ENCODE results near the gene CD1C.
"Not testable (repeated sequence)": the region's sequence is repeated elsewhere in the genome, so short reads cannot be mapped to it uniquely, and the experiment has no call there.

The CD1C gene

DNA sequence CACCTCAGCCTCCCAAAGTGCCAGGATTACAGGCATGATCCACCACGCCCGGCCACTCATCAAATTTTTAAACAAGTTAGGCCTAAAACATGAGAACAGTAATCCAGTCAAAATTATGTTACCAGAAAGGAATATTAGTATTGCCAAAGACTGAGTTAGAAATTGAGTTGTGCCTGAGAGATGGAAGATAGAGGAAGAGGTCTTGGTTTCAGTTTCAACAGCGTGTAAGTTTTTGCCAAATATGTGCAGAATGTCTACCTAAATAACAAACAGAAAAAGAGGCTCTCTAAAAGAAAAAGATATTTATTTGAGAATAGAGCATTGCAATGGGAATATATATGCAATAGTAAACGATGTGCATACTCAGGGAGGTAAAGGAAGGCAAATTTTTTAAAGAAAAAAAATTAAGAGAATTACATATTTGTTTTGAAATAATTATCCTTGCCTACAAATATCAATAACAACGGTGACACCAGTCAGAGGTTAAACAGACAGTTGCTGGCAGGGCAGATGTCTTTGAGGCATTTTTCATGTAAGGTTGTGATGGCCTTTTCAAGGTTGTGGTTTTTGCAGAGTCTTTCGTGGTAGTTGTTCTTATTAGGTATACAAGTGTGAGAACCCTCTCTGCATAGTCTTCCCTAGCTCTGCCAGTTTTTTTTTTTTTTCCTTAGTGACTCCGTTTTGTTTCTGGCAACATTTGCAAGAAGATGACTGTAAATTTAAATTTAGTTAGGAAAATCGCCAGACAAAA is 43.9 kb downstream of the CD1C start:
- Mint-ChIP-seq H3K27ac (no peak overlapping the region), H3K4me3 (no peak overlapping the region), H3K27me3 (peaks cover 5% of the 10 kb centered on the region), H3K4me1 (peaks cover 17% of the 10 kb centered on the region), H3K36me3 (ENCODE audit: low read depth) (no peaks in the 10 kb centered on the region), H3K9me3 (no peaks in the 10 kb centered on the region)
- no peak for DNase-seq
- no peak for ATAC-seq

DNA sequence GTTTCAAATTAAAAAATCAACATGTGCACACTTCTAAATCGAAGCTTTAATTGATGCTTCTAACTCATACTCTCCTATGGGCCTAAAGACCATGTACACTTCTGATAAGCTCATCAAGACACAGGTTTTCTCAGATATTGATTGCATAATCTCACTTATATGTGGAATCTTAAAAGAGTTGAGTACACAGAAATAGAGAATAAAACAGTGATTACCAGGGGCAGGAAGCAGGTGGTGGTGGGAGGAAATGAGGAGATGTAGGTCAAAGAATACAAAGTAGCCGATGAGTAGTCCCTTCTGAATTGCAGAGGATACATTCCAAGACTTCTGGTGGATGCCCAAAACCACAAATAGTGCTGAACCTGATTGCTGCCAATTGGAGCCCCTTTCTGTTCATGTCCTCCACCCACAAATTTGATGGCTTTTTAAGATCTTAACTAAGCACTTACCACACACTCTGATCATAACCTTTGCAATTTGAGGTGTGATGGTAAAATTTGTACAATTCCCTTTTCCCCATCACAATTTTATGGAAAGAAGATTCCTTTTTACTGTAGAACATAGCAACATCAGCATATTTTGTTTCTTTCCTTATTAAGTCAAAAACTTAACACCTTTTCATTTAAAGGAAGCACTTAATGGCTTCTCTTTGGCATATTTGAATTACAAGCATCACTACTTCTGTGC is 44.9 kb downstream of the CD1C start:
- no peaks in the 10 kb centered on the region for H3K36me3 Mint-ChIP-seq (ENCODE audit: low read depth)
- peaks cover 5% of the 10 kb centered on the region for H3K27me3 Mint-ChIP-seq
- no peak overlapping the region for H3K4me3 Mint-ChIP-seq
- DNase-seq (no peak), ATAC-seq (no peak)
- H3K4me1 Mint-ChIP-seq, result peaks cover 17% of the 10 kb centered on the region
- H3K27ac Mint-ChIP-seq, result peak overlapping the region; percentile 11
- no peaks in the 10 kb centered on the region for H3K9me3 Mint-ChIP-seq

DNA sequence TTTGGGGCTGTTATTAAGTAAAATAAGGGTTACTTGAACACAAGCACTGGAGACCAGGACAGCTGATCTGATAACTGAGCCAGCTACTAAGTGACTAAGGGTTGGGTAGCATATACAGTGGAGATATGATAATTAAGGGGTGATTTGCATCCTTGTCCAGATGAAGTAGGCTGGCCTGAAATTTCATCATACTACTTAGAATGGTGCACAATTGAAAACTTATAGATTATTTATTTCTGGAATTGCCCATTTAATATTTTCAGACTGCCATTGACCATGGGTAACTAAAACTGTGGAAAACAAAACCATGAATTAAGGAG is 45.5 kb downstream of the CD1C start:
- Mint-ChIP-seq H3K36me3 (ENCODE audit: low read depth) (no peaks in the 10 kb centered on the region), H3K27ac (peak overlapping the region; percentile 11), H3K4me1 (peaks cover 17% of the 10 kb centered on the region), H3K4me3 (no peak overlapping the region), H3K9me3 (no peaks in the 10 kb centered on the region), H3K27me3 (peaks cover 5% of the 10 kb centered on the region)
- DNase-seq (no peak), ATAC-seq (no peak)

DNA sequence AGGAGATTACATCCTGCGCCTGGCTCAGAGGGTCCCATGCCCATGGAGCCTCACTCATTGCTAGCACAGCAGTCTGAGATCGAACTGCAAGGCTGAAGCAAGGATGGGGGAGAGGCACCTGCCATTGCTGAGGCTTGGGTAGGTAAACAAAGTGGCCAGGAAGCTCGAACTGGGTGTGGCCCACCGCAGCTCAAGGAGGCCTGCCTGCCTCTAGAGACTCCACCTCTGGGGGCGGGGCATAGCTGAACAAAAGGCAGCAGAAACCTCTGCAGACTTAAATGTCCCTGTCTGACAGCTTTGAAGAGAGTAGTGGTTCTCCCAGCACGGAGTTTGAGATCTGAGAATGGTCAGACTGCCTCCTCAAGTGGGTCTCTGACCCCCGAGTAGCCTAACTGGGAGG is 46.7 kb downstream of the CD1C start:
- not testable (repeated sequence) for H3K9me3 Mint-ChIP-seq; H3K4me3 Mint-ChIP-seq; ATAC-seq; DNase-seq; H3K27me3 Mint-ChIP-seq; H3K36me3 Mint-ChIP-seq (ENCODE audit: low read depth); H3K27ac Mint-ChIP-seq
- peaks cover 17% of the 10 kb centered on the region for H3K4me1 Mint-ChIP-seq

All from activated naive CD8-positive, alpha-beta T cell treated with anti-CD3 and anti-CD28 coated beads, Interleukin-2, amount 50 U/mL, for 24 hours (primary cell).